B cell (primary cell): ENCODE data around the gene CCDC171. TPM values are rescaled to one million over a fixed set of nuclear protein-coding genes. Genes with fewer than 3 reads are reported as not detected.
"Not testable (repeated sequence)": the region's sequence is repeated elsewhere in the genome, so short reads cannot be mapped to it uniquely, and the experiment has no call there.

Experiments used
- ATAC-seq: fragments of 200-7000 bp; cut with Tn5 transposase; one replicate; pipeline ENCODE4 v1.10.0; 2021; ENCODE audit warnings: low read depth, mild to moderate bottlenecking, moderate number of reproducible peaks, moderate library complexity
- CTCF ChIA-PET: fragments of 350-600 bp; sonication (Branson Sonifier 250); formaldehyde crosslinking; loops from one replicate; lab custom pipeline; 2021; ENCODE audit warnings: antibody characterized with exemption, inconsistent platforms; lab: Charles Lee
- POLR2A ChIA-PET: fragments of 350-600 bp; sonication (Branson Sonifier 250); formaldehyde crosslinking; loops from one replicate; lab custom pipeline; 2021; ENCODE audit warnings: antibody characterized with exemption; lab: Charles Lee
- DNase-seq: peaks from one replicate; pipeline ENCODE4 v3.0.0; 2013
- H2AFZ ChIP-seq: 2 replicates; pipeline ENCODE4 v1.6.1; 2012; ENCODE audit warnings: mild to moderate bottlenecking, low read depth, low read length; ENCODE audit not compliant: insufficient read depth, poor library complexity, severe bottlenecking
- H3K27ac ChIP-seq, 2 donors: 1 replicate in 1 of 2; 2 replicates in 1 of 2; pipeline ENCODE4 v1.5.1; 2012 to 2013; ENCODE audit warnings: low read length in 2 of 2, mild to moderate bottlenecking in 2 of 2, moderate library complexity in 1 of 2
- H3K27me3 ChIP-seq, 4 experiments: fragments of 200-600 bp in 1 of 4; sonication (generic) in 1 of 4; replicated peaks in 1 of 4; 1 replicate in 2 of 4; 2 replicates in 2 of 4; pipeline versions ENCODE4 v1.6.1 to v1.7.0; 2013 to 2016; ENCODE audit warnings: low read length in 3 of 4, mild to moderate bottlenecking in 2 of 4, mixed read lengths in 1 of 4, moderate library complexity in 1 of 4; ENCODE audit not compliant: insufficient read depth in 4 of 4, control insufficient read depth in 3 of 4; ENCODE audit errors: control extremely low read depth in 1 of 4
- H3K36me3 ChIP-seq, 2 experiments: replicated peaks in 1 of 2; 1 replicate in 1 of 2; 2 replicates in 1 of 2; pipeline versions ENCODE4 v1.6.1 to v1.7.1; 2013; ENCODE audit warnings: low read length in 1 of 2; ENCODE audit not compliant: insufficient read depth in 2 of 2, control insufficient read depth in 1 of 2; ENCODE audit errors: control extremely low read depth in 1 of 2, extremely low read depth in 1 of 2
- H3K4me1 ChIP-seq, 2 donors: fragments of 200-600 bp in 1 of 2; sonication (generic) in 1 of 2; 1 replicate in 1 of 2; 2 replicates in 1 of 2; pipeline versions ENCODE4 v1.5.1 to v1.6.1; 2013 to 2017; ENCODE audit warnings: low read length in 2 of 2; ENCODE audit not compliant: control insufficient read depth in 2 of 2, insufficient read depth in 2 of 2
- H3K4me2 ChIP-seq: replicated peaks from 2 replicates; pipeline ENCODE3; 2012; ENCODE audit warnings: mild to moderate bottlenecking, low read depth, low read length; ENCODE audit not compliant: poor library complexity, severe bottlenecking
- H3K4me3 ChIP-seq, 5 experiments: fragments of 200-600 bp in 1 of 5; sonication (generic) in 1 of 5; 1 replicate in 3 of 5; 2 replicates in 2 of 5; pipeline versions ENCODE4 v1.5.1 to v1.7.0; 2011 to 2016; ENCODE audit warnings: low read length in 4 of 5, mild to moderate bottlenecking in 4 of 5, low read depth in 2 of 5, control low read depth in 1 of 5, moderate library complexity in 1 of 5; ENCODE audit not compliant: insufficient read depth in 1 of 5; ENCODE audit errors: control extremely low read depth in 1 of 5, extremely low read depth in 1 of 5
- H3K79me2 ChIP-seq: fragments of 200-600 bp; sonication (generic); one replicate; pipeline ENCODE4 v1.6.0; 2016; ENCODE audit warnings: low read length; ENCODE audit not compliant: control insufficient read depth, insufficient read depth
- H3K9ac ChIP-seq: fragments of 200-600 bp; sonication (generic); 2 replicates; pipeline ENCODE4 v1.6.1; 2017; ENCODE audit warnings: mild to moderate bottlenecking, low read length, moderate library complexity
- H3K9me3 ChIP-seq, 3 donors: one replicate each; pipeline versions ENCODE4 v1.6.1 to v1.7.1; 2013; ENCODE audit warnings: low read length in 2 of 3; ENCODE audit not compliant: control insufficient read depth in 2 of 3, insufficient read depth in 1 of 3; ENCODE audit errors: control extremely low read depth in 1 of 3
- H4K20me1 ChIP-seq: 2 replicates; pipeline ENCODE4 v1.6.0; 2012; ENCODE audit warnings: mild to moderate bottlenecking, low read length; ENCODE audit not compliant: insufficient read depth, control insufficient read depth, poor library complexity, severe bottlenecking
- H3K27ac Mint-ChIP-seq: one replicate; pipeline ENCODE4 v1.8.0; 2021; ENCODE audit warnings: mixed read lengths
- H3K27me3 Mint-ChIP-seq: one replicate; pipeline ENCODE4 v1.8.0; 2021; ENCODE audit warnings: mixed read lengths
- H3K4me1 Mint-ChIP-seq: one replicate; pipeline ENCODE4 v1.8.0; 2021; ENCODE audit warnings: mixed read lengths
- H3K4me3 Mint-ChIP-seq: one replicate; pipeline ENCODE4 v1.8.0; 2021; ENCODE audit warnings: mixed read lengths
- H3K9me3 Mint-ChIP-seq: one replicate; pipeline ENCODE4 v1.8.0; 2022; ENCODE audit warnings: mixed read lengths; ENCODE audit not compliant: insufficient read depth
- CTCF ChIP-seq: fragments of 200-600 bp; IDR thresholded peaks from one replicate; pipeline ENCODE4 v1.8.0; 2022; ENCODE audit warnings: antibody characterized with exemption, mild to moderate bottlenecking
- EZH2 ChIP-seq: IDR thresholded peaks from 2 replicates; pipeline ENCODE4 v1.6.1; 2012; ENCODE audit warnings: borderline replicate concordance, low read depth, mild to moderate bottlenecking, moderate library complexity, low read length; ENCODE audit not compliant: insufficient read depth, poor library complexity, severe bottlenecking
- WGBS: methylation state at CpG from one replicate; pipeline ENCODE4 v1.1.5; 2013; ENCODE audit warnings: missing lambda C conversion rate; ENCODE audit not compliant: insufficient coverage; 5-methylcytosine and 5-hydroxymethylcytosine counted together
- intact Hi-C: fragments of 100-400 bp; cut with micrococcal nuclease; formaldehyde crosslinking; loops from one replicate; pipeline ENCODE4 v1.10.0; 2022
- polyA plus RNA-seq: library from polyadenylated mRNA; depleted of rRNA; stranded (reverse); fragments of >200 nt; gene quantifications from 2 replicates; pipeline ENCODE4 v1.2.3, GENCODE V29; 2012
- total RNA-seq, 2 donors: library from RNA; stranded (reverse); fragments of 120-200 nt in 1 of 2; gene quantifications; 1 replicate in 1 of 2; 2 replicates in 1 of 2; pipeline versions ENCODE4 v1.2.3 to v1.2.4, GENCODE V29; 2013 to 2022

CCDC171 gene
- total and polyA plus RNA-seq, 2 donors (not counting 1 experiment from before 2014, with no cell fraction given), result 0.22 to 6.3 TPM

- intact Hi-C loops, result no loop called here
- Histone ChIP-seq H2AFZ (no peak overlapping the region), H3K9ac (no peak overlapping the region), H3K27me3 (no peaks in the 10 kb centered on the region), H3K9me3 (no peaks in the 10 kb centered on the region), H3K79me2 (no peaks in the 10 kb centered on the region), H3K27ac (no peak overlapping the region), H3K4me3 (no peak overlapping the region), H3K4me2 (no peak overlapping the region), H3K4me1 (no peaks in the 10 kb centered on the region), H3K36me3 (no peaks in the 10 kb centered on the region), H4K20me1 (no peaks in the 10 kb centered on the region)
- no peaks in the 10 kb centered on the region for H3K9me3 Mint-ChIP-seq
- no peak overlapping the region for H3K27ac Mint-ChIP-seq
- DNase-seq (no peak), ATAC-seq (no peak)
- no peak overlapping the region for H3K4me3 Mint-ChIP-seq
- POLR2A ChIA-PET, result no interaction called here
- CTCF ChIA-PET, result no interaction called here
- no peaks in the 10 kb centered on the region for H3K4me1 Mint-ChIP-seq
- TF ChIP-seq CTCF (no peak), EZH2 (no peak)
- H3K27me3 Mint-ChIP-seq, result no peaks in the 10 kb centered on the region
These were observed 232.7 kb downstream of the CCDC171 start for GRCh38 chr9:15785584-15785983.

- no peak overlapping the region for H3K27ac ChIP-seq
- DNase-seq (no peak), ATAC-seq (no peak)
- TF ChIP-seq CTCF (no peak), EZH2 (no peak)
- intact Hi-C loops, result no loop called here
- no peaks in the 10 kb centered on the region for H3K9me3 ChIP-seq
- no peak overlapping the region for H2AFZ ChIP-seq
- no peak overlapping the region for H3K9ac ChIP-seq
- no peaks in the 10 kb centered on the region for H3K9me3 Mint-ChIP-seq
- H3K4me3 ChIP-seq, result no peak overlapping the region
- no peaks in the 10 kb centered on the region for H3K27me3 Mint-ChIP-seq
- no peaks in the 10 kb centered on the region for H3K79me2 ChIP-seq
- no peaks in the 10 kb centered on the region for H3K4me1 ChIP-seq
- CTCF ChIA-PET, result no interaction called here
- 92% methylated on average over 3 of the region's 3 CpGs for WGBS
- H3K27ac Mint-ChIP-seq, result no peak overlapping the region
- no peaks in the 10 kb centered on the region for H4K20me1 ChIP-seq
- H3K27me3 ChIP-seq, result no peaks in the 10 kb centered on the region
- H3K4me2 ChIP-seq, result no peak overlapping the region
- H3K4me1 Mint-ChIP-seq, result no peaks in the 10 kb centered on the region
- no peak overlapping the region for H3K4me3 Mint-ChIP-seq
- POLR2A ChIA-PET, result no interaction called here
- no peaks in the 10 kb centered on the region for H3K36me3 ChIP-seq
These were observed 233.8 kb downstream of the CCDC171 start for GRCh38 chr9:15786616-15787015.

GRCh38 chr9:15810219-15810899 is 257.5 kb downstream of the CCDC171 start:
- DNase-seq, result not testable (repeated sequence)
- 99% methylated on average over 27 of the region's 34 CpGs for WGBS

More at GRCh38 chr9:15810219-15810899, 257.5 kb downstream of the CCDC171 start:
- peaks cover 12% of the 10 kb centered on the region for H3K9me3 Mint-ChIP-seq
- POLR2A ChIA-PET, H3K4me3 Mint-ChIP-seq, H3K27me3 Mint-ChIP-seq, H3K27me3 ChIP-seq, H3K4me1 Mint-ChIP-seq, H3K4me1 ChIP-seq, H3K9ac ChIP-seq, intact Hi-C loops, H3K27ac Mint-ChIP-seq, ATAC-seq, H3K4me3 ChIP-seq, H3K27ac ChIP-seq, H3K79me2 ChIP-seq, H3K36me3 ChIP-seq, H4K20me1 ChIP-seq, H3K9me3 ChIP-seq, H2AFZ ChIP-seq, CTCF ChIA-PET, H3K4me2 ChIP-seq: not testable (repeated sequence)
